Measurements from ENCODE around the gene SCNN1G. TPM values are rescaled to one million over a fixed set of nuclear protein-coding genes. Genes with fewer than 3 reads are reported as not detected.

The SCNN1G gene
- total RNA-seq, 1 experiment from 2014 or later: not detected

DNA sequence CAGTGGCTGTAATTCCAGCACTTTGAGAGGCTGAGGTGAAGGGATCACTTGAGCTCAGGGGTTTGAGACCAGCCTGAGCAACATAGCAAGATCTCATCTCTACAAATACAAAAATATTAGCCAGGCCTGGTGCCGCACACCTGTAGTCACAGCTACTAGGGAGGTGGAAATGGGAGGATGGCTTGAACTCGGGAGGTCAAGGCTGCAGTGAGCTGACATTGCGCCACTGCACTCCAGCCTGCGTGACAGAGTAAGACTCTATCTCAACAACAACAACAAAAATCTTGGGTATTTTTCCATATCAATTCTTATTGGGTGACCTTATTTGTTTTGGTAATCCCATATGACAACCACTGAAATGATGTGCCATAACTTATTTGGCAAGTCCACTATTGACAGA, 52.6 kb downstream of the SCNN1G start:
- DNase-seq (ENCODE audit: low read depth, low spot score) (no peak), ATAC-seq (no peak)
- no TSS peak for BruUV-seq (replicated peaks)
- no peaks in the 10 kb centered on the region for H3K9me2 ChIP-seq (ENCODE audit: insufficient read depth)
- H3K79me2 ChIP-seq (ENCODE audit: insufficient read depth, low read length): no peaks in the 10 kb centered on the region
- no peaks in the 10 kb centered on the region for H3K27me3 ChIP-seq (ENCODE audit: insufficient read depth, low read length)
- H3K9me3 ChIP-seq (ENCODE audit: control insufficient read depth in 1 of 2, insufficient read depth in 1 of 2, low read depth in 1 of 2, low read length in 2 of 2): no peaks in the 10 kb centered on the region
- H2AFZ ChIP-seq (ENCODE audit: low read depth, low read length, poor library complexity, severe bottlenecking): no peak overlapping the region
- no peaks in the 10 kb centered on the region for H3K4me1 ChIP-seq (ENCODE audit: control insufficient read depth in 1 of 2, insufficient read depth in 2 of 2, low read length in 2 of 2)
- CTCF ChIA-PET: no interaction called here
- POLR2A ChIA-PET: no interaction called here
- H3K27ac ChIP-seq (ENCODE audit: low read depth, low read length): no peak overlapping the region
- no peaks in the 10 kb centered on the region for H4K20me1 ChIP-seq (ENCODE audit: insufficient read depth)
- no peak overlapping the region for H3K4me2 ChIP-seq (ENCODE audit: low read length)
- H3K36me3 ChIP-seq (ENCODE audit: control insufficient read depth in 1 of 2, insufficient read depth in 2 of 2, low read length in 2 of 2): no peaks in the 10 kb centered on the region
- TF ChIP-seq RAD21 (IDR thresholded peaks at IDR 0.05; ENCODE audit: low read depth): no peak
- no peak for TF ChIP-seq ZFX (IDR thresholded peaks at IDR 0.05)
- TF ChIP-seq POLR2AphosphoS5 (IDR thresholded peaks at IDR 0.05; ENCODE audit: low read depth, low read length): no peak
- intact Hi-C loops (cut with micrococcal nuclease): no loop called here
- H3K4me3 ChIP-seq (replicated peaks in 1 of 2; ENCODE audit: low read depth in 1 of 2, low read length in 2 of 2): no peak overlapping the region
- RAD21 ChIA-PET (ENCODE audit: low non-redundant PET in 1 of 2, low total read pairs in 2 of 2, uncharacterized antibody in 2 of 2, unreplicated experiment in 2 of 2): no interaction called here
- H3K9ac ChIP-seq (ENCODE audit: low read length): no peak overlapping the region

DNA sequence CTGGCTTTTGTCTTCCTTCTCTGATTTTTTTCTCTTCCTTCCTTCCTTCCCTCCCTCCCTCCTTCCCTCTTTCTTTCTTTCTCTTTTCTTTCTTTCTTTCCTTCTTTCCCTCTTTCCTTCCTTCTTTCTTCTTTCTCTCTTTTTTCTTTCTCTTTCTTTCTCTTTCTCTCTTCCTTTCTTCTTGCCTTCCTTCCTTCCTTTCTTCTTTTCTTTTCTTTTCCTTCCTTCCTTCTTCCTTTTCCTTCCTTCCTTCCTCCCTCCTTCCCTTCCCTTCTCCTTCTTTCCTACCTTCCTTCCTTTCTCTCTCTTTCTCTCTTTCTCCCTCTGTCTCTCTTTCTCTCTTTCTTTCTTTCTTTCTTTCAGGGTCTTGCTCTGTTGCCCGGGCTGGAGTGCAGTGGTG, 54.4 kb downstream of the SCNN1G start:
- H3K9me3 ChIP-seq (ENCODE audit: control insufficient read depth in 1 of 2, insufficient read depth in 1 of 2, low read depth in 1 of 2, low read length in 2 of 2): no peaks in the 10 kb centered on the region
- no peak overlapping the region for H3K4me3 ChIP-seq (replicated peaks in 1 of 2; ENCODE audit: low read depth in 1 of 2, low read length in 2 of 2)
- no peaks in the 10 kb centered on the region for H3K79me2 ChIP-seq (ENCODE audit: insufficient read depth, low read length)
- BruUV-seq (replicated peaks): no TSS peak
- TF ChIP-seq, protein P1, sequence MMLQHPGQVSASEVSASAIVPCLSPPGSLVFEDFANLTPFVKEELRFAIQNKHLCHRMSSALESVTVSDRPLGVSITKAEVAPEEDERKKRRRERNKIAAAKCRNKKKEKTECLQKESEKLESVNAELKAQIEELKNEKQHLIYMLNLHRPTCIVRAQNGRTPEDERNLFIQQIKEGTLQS (IDR thresholded peaks at IDR 0.05): no peak
- TF ChIP-seq SRF (IDR thresholded peaks at IDR 0.05; ENCODE audit: low read depth) (no peak), SIN3A (IDR thresholded peaks at IDR 0.05; ENCODE audit: low read depth) (no peak), POLR2AphosphoS5 (IDR thresholded peaks at IDR 0.05; ENCODE audit: low read depth, low read length) (no peak), FOSL1 (IDR thresholded peaks at IDR 0.05; ENCODE audit: low read depth) (no peak)
- TF ChIP-seq, protein P2, sequence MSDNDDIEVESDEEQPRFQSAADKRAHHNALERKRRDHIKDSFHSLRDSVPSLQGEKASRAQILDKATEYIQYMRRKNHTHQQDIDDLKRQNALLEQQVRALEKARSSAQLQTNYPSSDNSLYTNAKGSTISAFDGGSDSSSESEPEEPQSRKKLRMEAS (IDR thresholded peaks at IDR 0.05): no peak
- ATAC-seq (no peak), DNase-seq (ENCODE audit: low read depth, low spot score) (no peak)
- POLR2A ChIA-PET: no interaction called here
- H3K4me1 ChIP-seq (ENCODE audit: control insufficient read depth in 1 of 2, insufficient read depth in 2 of 2, low read length in 2 of 2): no peaks in the 10 kb centered on the region
- H3K9me2 ChIP-seq (ENCODE audit: insufficient read depth): no peaks in the 10 kb centered on the region
- no peak overlapping the region for H3K9ac ChIP-seq (ENCODE audit: low read length)
- RAD21 ChIA-PET (ENCODE audit: low non-redundant PET in 1 of 2, low total read pairs in 2 of 2, uncharacterized antibody in 2 of 2, unreplicated experiment in 2 of 2): no interaction called here
- CTCF ChIA-PET: no interaction called here
- no peak overlapping the region for H3K4me2 ChIP-seq (ENCODE audit: low read length)
- no peaks in the 10 kb centered on the region for H3K36me3 ChIP-seq (ENCODE audit: control insufficient read depth in 1 of 2, insufficient read depth in 2 of 2, low read length in 2 of 2)
- H3K27me3 ChIP-seq (ENCODE audit: insufficient read depth, low read length): no peaks in the 10 kb centered on the region
- H4K20me1 ChIP-seq (ENCODE audit: insufficient read depth): no peaks in the 10 kb centered on the region
- intact Hi-C loops (cut with micrococcal nuclease): no loop called here
- H2AFZ ChIP-seq (ENCODE audit: low read depth, low read length, poor library complexity, severe bottlenecking): no peak overlapping the region
- no peak overlapping the region for H3K27ac ChIP-seq (ENCODE audit: low read depth, low read length)

All from HCT116 (cell line).